Parathyroid adenoma (tissue), 2 donors: ENCODE data around the gene CNTN4.

Experiments used
- H2AFZ ChIP-seq: fragments of 300-600 bp; sonication (generic); one replicate; pipeline ENCODE4 v1.7.0; 2017; ENCODE audit warnings: antibody characterized with exemption, mild to moderate bottlenecking
- H3K27ac ChIP-seq: fragments of 300-600 bp; sonication (generic); one replicate; pipeline ENCODE4 v1.7.0; 2017
- H3K27me3 ChIP-seq: fragments of 300-600 bp; sonication (generic); one replicate; pipeline ENCODE4 v1.7.0; 2017; ENCODE audit warnings: low read length; ENCODE audit not compliant: control insufficient read depth, insufficient read depth
- H3K36me3 ChIP-seq: fragments of 300-600 bp; sonication (generic); one replicate; pipeline ENCODE4 v1.7.0; 2017; ENCODE audit warnings: low read length; ENCODE audit not compliant: control insufficient read depth, insufficient read depth
- H3K4me1 ChIP-seq: fragments of 300-600 bp; sonication (generic); one replicate; pipeline ENCODE4 v1.7.0; 2017; ENCODE audit warnings: control low read depth
- H3K4me2 ChIP-seq: fragments of 300-600 bp; sonication (generic); one replicate; pipeline ENCODE4 v1.7.0; 2017; ENCODE audit warnings: low read length
- H3K4me3 ChIP-seq: fragments of 300-600 bp; sonication (generic); one replicate; pipeline ENCODE4 v1.7.0; 2017; ENCODE audit warnings: low read depth, low read length
- H3K79me2 ChIP-seq: fragments of 300-600 bp; sonication (generic); one replicate; pipeline ENCODE4 v1.7.0; 2017; ENCODE audit warnings: control low read depth
- H3K9ac ChIP-seq: fragments of 300-600 bp; sonication (generic); one replicate; pipeline ENCODE4 v1.7.0; 2017; ENCODE audit warnings: mild to moderate bottlenecking
- H3K9me3 ChIP-seq: fragments of 300-600 bp; sonication (generic); one replicate; pipeline ENCODE4 v1.7.0; 2017; ENCODE audit warnings: low read length; ENCODE audit not compliant: control insufficient read depth
- TF ChIP-seq, protein P1 (sequence below): fragments of 300-600 bp; sonication (generic); IDR thresholded peaks from one replicate; pipeline ENCODE4 v1.7.0; 2017; ENCODE audit warnings: antibody characterized with exemption, mild to moderate bottlenecking
- donor health status: primary hyperparathyroidism.

The CNTN4 gene

DNA sequence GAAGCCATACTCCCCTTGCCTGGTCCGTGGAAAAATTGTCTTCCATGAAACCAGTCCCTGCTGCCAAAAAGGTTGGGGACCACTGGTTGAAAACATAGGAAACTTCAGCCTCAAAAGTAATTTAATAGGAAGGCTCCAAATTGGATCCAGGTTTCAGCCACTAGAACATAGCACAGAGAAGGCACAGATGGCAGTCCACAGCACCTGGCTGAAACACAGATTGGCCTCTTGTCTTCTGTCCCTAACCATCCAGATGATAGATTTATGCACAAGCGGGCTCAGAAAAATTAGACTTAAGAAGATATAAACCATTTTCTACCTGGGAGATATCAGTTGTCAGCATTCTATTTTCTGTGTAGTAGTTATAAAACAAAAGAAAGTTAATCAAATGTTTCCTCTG lies 397.1 kb downstream of the CNTN4 start:
- no peaks in the 10 kb centered on the region for H3K36me3 ChIP-seq
- H3K27ac ChIP-seq, result no peak overlapping the region
- no peaks in the 10 kb centered on the region for H3K9me3 ChIP-seq
- TF ChIP-seq, protein P1, sequence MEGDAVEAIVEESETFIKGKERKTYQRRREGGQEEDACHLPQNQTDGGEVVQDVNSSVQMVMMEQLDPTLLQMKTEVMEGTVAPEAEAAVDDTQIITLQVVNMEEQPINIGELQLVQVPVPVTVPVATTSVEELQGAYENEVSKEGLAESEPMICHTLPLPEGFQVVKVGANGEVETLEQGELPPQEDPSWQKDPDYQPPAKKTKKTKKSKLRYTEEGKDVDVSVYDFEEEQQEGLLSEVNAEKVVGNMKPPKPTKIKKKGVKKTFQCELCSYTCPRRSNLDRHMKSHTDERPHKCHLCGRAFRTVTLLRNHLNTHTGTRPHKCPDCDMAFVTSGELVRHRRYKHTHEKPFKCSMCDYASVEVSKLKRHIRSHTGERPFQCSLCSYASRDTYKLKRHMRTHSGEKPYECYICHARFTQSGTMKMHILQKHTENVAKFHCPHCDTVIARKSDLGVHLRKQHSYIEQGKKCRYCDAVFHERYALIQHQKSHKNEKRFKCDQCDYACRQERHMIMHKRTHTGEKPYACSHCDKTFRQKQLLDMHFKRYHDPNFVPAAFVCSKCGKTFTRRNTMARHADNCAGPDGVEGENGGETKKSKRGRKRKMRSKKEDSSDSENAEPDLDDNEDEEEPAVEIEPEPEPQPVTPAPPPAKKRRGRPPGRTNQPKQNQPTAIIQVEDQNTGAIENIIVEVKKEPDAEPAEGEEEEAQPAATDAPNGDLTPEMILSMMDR, result no peak
- H3K79me2 ChIP-seq, result no peaks in the 10 kb centered on the region
- H3K4me1 ChIP-seq, result no peaks in the 10 kb centered on the region
- H3K4me2 ChIP-seq, result no peak overlapping the region
- H3K27me3 ChIP-seq, result no peaks in the 10 kb centered on the region
- no peak overlapping the region for H3K4me3 ChIP-seq
- H3K9ac ChIP-seq, result no peak overlapping the region
- H2AFZ ChIP-seq, result no peak overlapping the region

DNA sequence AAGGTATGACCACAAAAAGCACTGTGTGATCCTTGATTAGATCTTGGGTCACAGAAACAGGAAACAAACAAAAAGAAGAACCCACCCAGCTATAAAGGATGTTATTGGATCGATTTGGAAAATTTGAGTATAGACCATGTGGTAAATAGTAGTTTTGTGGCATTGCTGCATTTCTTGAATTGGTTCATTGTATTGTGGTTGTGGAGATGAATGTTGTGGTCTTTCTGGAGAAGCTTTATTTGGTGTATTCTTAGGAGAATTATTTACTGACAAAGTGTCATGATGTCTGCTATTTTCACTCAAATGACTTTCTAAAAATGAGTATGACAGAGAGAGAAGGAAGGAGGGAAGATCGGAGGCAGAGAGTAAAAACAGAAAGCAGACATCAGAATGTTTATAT lies 406.2 kb downstream of the CNTN4 start:
- no peaks in the 10 kb centered on the region for H3K9me3 ChIP-seq
- H3K9ac ChIP-seq, result no peak overlapping the region
- H3K27me3 ChIP-seq, result no peaks in the 10 kb centered on the region
- H3K36me3 ChIP-seq, result no peaks in the 10 kb centered on the region
- no peak overlapping the region for H3K27ac ChIP-seq
- H3K79me2 ChIP-seq, result no peaks in the 10 kb centered on the region
- H3K4me3 ChIP-seq, result no peak overlapping the region
- TF ChIP-seq, protein P1, result no peak
- no peak overlapping the region for H3K4me2 ChIP-seq
- no peaks in the 10 kb centered on the region for H3K4me1 ChIP-seq
- no peak overlapping the region for H2AFZ ChIP-seq

DNA sequence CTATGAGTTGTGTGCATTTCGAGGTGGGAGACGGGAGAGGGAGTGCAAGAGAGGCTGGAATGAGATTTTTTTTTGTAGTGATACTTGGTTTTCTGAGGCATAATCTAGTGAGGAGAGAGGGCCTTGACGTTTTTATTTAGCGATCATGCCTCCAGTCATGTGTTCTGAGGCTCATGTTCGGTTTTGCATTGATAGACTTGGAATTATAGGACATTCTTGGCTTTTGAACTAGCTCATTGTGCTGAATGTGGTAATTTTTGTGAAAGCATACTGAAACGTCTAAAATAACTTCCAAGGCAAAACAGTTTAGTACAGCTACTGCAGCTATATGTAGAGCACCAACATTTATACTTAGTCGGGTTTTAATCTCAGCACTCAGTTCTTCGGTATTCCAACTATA lies 408.1 kb downstream of the CNTN4 start:
- Histone ChIP-seq H2AFZ (no peak overlapping the region), H3K4me2 (no peak overlapping the region), H3K4me3 (no peak overlapping the region), H3K9me3 (no peaks in the 10 kb centered on the region), H3K9ac (no peak overlapping the region), H3K4me1 (no peaks in the 10 kb centered on the region), H3K27me3 (no peaks in the 10 kb centered on the region), H3K36me3 (no peaks in the 10 kb centered on the region), H3K27ac (no peak overlapping the region), H3K79me2 (no peaks in the 10 kb centered on the region)
- TF ChIP-seq, protein P1, result no peak

DNA sequence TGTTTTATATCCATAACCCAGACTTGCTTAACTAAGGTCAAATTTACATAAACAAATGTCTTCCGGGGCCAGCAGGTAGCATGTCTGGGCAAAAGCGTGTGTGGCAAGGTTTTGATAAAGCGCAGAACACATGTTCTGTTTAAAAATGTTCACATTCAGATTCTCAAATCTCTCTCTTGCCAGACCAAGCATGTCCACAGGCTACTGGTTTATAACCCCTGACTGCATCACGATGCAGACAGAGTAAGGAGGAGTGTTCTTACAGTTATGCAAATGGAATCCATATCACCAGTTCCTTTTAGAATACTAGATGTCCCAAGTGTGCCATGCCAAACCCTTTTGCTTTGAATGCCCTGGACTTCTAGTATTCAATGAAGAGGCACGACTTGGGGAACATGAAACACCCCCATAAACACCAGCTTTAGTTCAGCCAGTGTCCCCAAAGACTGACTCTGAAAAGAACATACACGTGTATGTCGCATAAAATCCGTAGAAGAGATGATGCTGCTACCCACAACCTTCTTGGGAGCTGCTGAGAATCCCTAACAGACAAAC lies 412.0 kb downstream of the CNTN4 start:
- no peak overlapping the region for H3K27ac ChIP-seq
- H3K4me3 ChIP-seq, result no peak overlapping the region
- H3K4me2 ChIP-seq, result no peak overlapping the region
- H3K4me1 ChIP-seq, result peaks cover 4% of the 10 kb centered on the region
- TF ChIP-seq, protein P1, result no peak
- no peaks in the 10 kb centered on the region for H3K27me3 ChIP-seq
- H3K36me3 ChIP-seq, result no peaks in the 10 kb centered on the region
- no peak overlapping the region for H3K9ac ChIP-seq
- H3K79me2 ChIP-seq, result no peaks in the 10 kb centered on the region
- no peak overlapping the region for H2AFZ ChIP-seq
- H3K9me3 ChIP-seq, result no peaks in the 10 kb centered on the region

DNA sequence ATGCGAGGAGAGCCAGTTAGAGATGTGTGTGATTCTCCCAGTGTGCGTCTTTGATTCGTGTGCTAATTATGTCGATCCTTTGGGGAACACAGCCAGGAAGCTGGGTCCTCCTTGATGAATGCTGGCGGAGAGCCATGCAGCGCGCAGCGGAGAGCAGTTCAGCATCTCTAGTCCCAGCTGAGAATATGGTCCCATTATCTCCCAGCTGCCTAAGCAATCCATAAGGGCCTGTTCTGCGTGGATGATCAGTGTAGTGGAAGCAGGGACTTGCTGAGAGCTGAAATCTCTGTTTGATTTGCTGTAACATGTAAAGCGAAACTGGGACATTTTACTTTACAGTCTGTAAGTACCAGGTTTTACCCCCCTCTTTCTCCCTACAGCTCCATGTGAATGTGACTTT lies 412.7 kb downstream of the CNTN4 start:
- Histone ChIP-seq H3K4me1 (peaks cover 4% of the 10 kb centered on the region), H3K79me2 (no peaks in the 10 kb centered on the region), H3K27ac (no peak overlapping the region), H3K9me3 (no peaks in the 10 kb centered on the region), H3K4me2 (no peak overlapping the region), H2AFZ (no peak overlapping the region), H3K4me3 (no peak overlapping the region), H3K9ac (no peak overlapping the region), H3K36me3 (no peaks in the 10 kb centered on the region), H3K27me3 (no peaks in the 10 kb centered on the region)
- TF ChIP-seq, protein P1, result no peak
